Measurements from ENCODE around the gene PSORS1C1. TPM values are rescaled to one million over a fixed set of nuclear protein-coding genes. Genes with fewer than 3 reads are reported as not detected.
A peak's percentile ranks its signal among the peaks of the same experiment; 100 is the strongest.
"Not testable (repeated sequence)": the region's sequence is repeated elsewhere in the genome, so short reads cannot be mapped to it uniquely, and the experiment has no call there.

Gene PSORS1C1
- total RNA-seq, 1 donor from 2014 or later, result 0.17 TPM

GRCh38 chr6:31178143-31179041, 63.8 kb downstream of the PSORS1C1 start:
- peak; percentile 40 for DNase-seq

GRCh38 chr6:31179042-31179386, 64.4 kb downstream of the PSORS1C1 start:
- no peak for DNase-seq

GRCh38 chr6:31179896-31180295, 65.3 kb downstream of the PSORS1C1 start:
- DNase-seq, result no peak

DNA sequence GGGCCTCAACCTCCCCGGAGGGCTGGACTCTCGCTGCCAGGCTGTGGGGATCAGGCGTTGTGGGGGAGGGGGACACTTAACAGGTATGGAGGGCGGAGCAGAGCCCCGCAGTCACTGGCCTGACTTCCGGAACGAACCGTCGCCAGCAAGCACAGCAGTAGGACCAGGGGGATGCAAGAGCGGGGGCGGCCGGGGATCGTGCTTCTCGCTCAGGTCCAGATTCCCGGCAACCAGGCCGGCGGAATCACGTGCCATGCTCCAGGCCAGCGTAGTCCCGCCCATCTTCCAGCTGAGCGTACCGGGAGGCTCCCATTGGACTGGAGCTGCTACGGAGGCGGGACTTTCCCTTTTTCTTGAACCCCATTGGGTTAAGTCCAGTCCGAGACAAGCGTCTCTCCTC, 65.9 kb downstream of the PSORS1C1 start:
- DNase-seq, result peak; percentile 92

- DNase-seq, result not testable (repeated sequence)
Observed at GRCh38 chr6:31183287-31183686, 68.7 kb downstream of the PSORS1C1 start.

DNA sequence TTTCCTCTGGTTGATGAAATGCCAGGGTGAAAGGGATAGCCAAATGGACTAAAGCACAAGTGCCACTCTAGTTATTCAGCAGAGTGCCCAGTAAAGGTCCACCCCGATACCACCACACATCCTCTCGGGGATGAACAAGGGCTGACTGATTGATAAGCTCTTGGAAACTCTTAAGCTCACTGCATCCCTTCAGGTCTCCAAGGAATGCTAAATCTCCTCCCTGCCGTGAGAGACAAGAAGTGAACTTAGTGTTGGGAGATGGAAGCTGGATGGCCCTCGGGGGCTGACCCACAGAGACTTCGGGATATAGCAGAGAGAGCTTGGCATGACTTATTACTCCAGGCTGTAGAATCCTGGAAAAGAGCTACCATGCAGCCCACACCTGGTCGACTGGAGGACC, 69.3 kb downstream of the PSORS1C1 start:
- not testable (repeated sequence) for DNase-seq

DNA sequence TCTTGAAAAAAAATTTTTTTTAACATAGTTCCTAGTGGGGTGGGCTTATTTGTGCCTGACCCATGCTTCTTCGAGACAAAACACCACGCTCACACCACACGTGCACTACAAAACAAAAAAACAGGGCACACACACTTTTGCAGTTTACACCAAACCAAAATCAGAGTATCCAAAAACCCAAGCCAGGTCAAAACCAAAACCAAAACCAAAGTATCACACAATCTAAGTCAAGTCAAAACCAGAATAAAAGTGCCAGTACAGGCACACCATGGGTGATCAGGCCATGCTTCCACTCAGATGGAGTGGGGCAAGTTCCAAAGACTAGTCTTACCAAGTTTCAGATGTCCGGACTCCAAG, 71.1 kb downstream of the PSORS1C1 start:
- DNase-seq, result not testable (repeated sequence)

- no peak for DNase-seq
Observed at GRCh38 chr6:31186052-31186734, 71.6 kb downstream of the PSORS1C1 start.

- DNase-seq, result no peak
Observed at GRCh38 chr6:31187780-31188194, 73.2 kb downstream of the PSORS1C1 start.

DNA sequence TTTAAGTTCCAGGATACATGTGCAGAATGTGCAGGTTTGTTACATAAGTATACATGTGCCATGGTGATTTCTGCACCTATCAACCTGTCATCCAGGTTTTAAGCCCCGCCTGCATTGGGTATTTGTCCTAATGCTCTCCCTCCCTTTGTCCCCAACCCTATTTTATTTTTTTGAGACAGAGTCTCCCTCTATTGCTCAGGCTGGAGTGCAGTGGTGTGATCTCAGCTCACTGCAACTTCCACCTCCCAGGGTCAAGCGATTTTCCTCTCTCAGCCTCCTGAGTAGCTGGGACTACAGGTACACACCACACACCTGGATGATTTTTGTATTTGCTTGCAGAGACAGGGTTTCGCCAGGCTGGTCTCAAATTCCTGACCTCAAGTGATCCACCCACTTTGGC, 74.6 kb downstream of the PSORS1C1 start:
- DNase-seq, result not testable (repeated sequence)

Other genes with a start within 250 kb of the PSORS1C1 start
- 8.5 and 9.1 TPM in 2 replicates for gene DDR1, start 230.3 kb upstream of the PSORS1C1 start, total RNA-seq
- 16.2 and 26.4 TPM in 2 replicates for gene GTF2H4, start 206.6 kb upstream of the PSORS1C1 start, total RNA-seq
- 11.7 and 20.5 TPM in 2 replicates for gene VARS2, start 200.6 kb upstream of the PSORS1C1 start, total RNA-seq
- not detected in 2 replicates for gene SFTA2, start 182.6 kb upstream of the PSORS1C1 start, total RNA-seq
- not detected in 2 replicates for gene MUCL3, start 173.8 kb upstream of the PSORS1C1 start, total RNA-seq
- not detected in 2 replicates for gene MUC21, start 131.1 kb upstream of the PSORS1C1 start, total RNA-seq
- not detected in 2 replicates for gene MUC22, start 104.3 kb upstream of the PSORS1C1 start, total RNA-seq
- gene C6orf15, start 2.2 kb upstream of the PSORS1C1 start, total RNA-seq, result 0.14 TPM in 1 of 2 replicates, not detected in the other
- not detected in 2 replicates for gene CDSN, start 5.6 kb downstream of the PSORS1C1 start, total RNA-seq
- gene PSORS1C2, start 24.3 kb downstream of the PSORS1C1 start, total RNA-seq, result not detected in 2 replicates
- 12.3 and 18.1 TPM in 2 replicates for gene CCHCR1, start 43.0 kb downstream of the PSORS1C1 start, total RNA-seq
- 15.8 and 39.1 TPM in 2 replicates for gene TCF19, start 43.8 kb downstream of the PSORS1C1 start, total RNA-seq
- gene POU5F1, start 55.9 kb downstream of the PSORS1C1 start, total RNA-seq, result 0.68 TPM in 1 of 2 replicates, not detected in the other
- gene HLA-C, start 157.3 kb downstream of the PSORS1C1 start, total RNA-seq, result 519 and 909 TPM in 2 replicates
- 256 and 1,456 TPM in 2 replicates for gene HLA-B, start 242.4 kb downstream of the PSORS1C1 start, total RNA-seq